ENCODE results near the gene PREB. TPM values are rescaled to one million over a fixed set of nuclear protein-coding genes. Genes with fewer than 3 reads are reported as not detected.

The PREB gene
- total RNA-seq, 2 donors from 2014 or later: 47.5 to 51.4 TPM

Other genes starting within 250 kb of the PREB start
- 10 to 100 TPM; 20.6 to 33.4 TPM for gene MAPRE3, start 164.0 kb downstream of the PREB start, total RNA-seq
- 10 to 100 TPM; 21.0 to 41.0 TPM for gene TMEM214, start 101.7 kb downstream of the PREB start, total RNA-seq
- 1 to 10 TPM; 8.1 to 9.3 TPM for gene AGBL5, start 83.0 kb downstream of the PREB start, total RNA-seq
- 100 to 1,000 TPM; 379 to 465 TPM for gene OST4, start 63.0 kb downstream of the PREB start, total RNA-seq
- 10 to 100 TPM; 22.3 to 36.7 TPM for gene EMILIN1, start 56.0 kb downstream of the PREB start, total RNA-seq
- gene KHK, start 47.9 kb downstream of the PREB start, total RNA-seq: 1 to 10 TPM in 1 of 2 donors, under 1 TPM in 1; 0.82 to 1.7 TPM
- 1 to 10 TPM; 4.3 to 4.5 TPM for gene CGREF1, start 15.5 kb downstream of the PREB start, total RNA-seq
- gene ABHD1, start 10.8 kb downstream of the PREB start, total RNA-seq: 1 to 10 TPM in 1 of 2 donors, under 1 TPM in 1; 0.90 to 1.0 TPM
- not detected for gene PRR30, start 4.8 kb upstream of the PREB start, total RNA-seq
- not detected for gene TCF23, start 14.4 kb upstream of the PREB start, total RNA-seq
- gene ATRAID, start 77.4 kb upstream of the PREB start, total RNA-seq: 100 to 1,000 TPM; 193 TPM
- 10 to 100 TPM in 1 of 2 donors, 1 to 10 TPM in 1; 9.2 to 14.7 TPM for gene SLC5A6, start 77.6 kb upstream of the PREB start, total RNA-seq
- gene CAD, start 82.7 kb upstream of the PREB start, total RNA-seq: 10 to 100 TPM in 1 of 2 donors, 1 to 10 TPM in 1; 4.8 to 13.2 TPM
- gene SLC30A3, start 128.4 kb upstream of the PREB start, total RNA-seq: 1 to 10 TPM; 5.7 to 9.4 TPM
- under 1 TPM; 0.59 to 0.94 TPM for gene DNAJC5G, start 140.8 kb upstream of the PREB start, total RNA-seq
- 100 to 1,000 TPM in 1 of 2 donors, 10 to 100 TPM in 1; 97.2 to 136 TPM for gene TRIM54, start 147.8 kb upstream of the PREB start, total RNA-seq
- 1 to 10 TPM in 1 of 2 donors, under 1 TPM in 1; 0.74 to 2.6 TPM for gene UCN, start 173.8 kb upstream of the PREB start, total RNA-seq
- 10 to 100 TPM; 73.9 to 74.3 TPM for gene MPV17, start 188.5 kb upstream of the PREB start, total RNA-seq
- gene GTF3C2, start 222.1 kb upstream of the PREB start, total RNA-seq: 10 to 100 TPM; 19.1 to 19.7 TPM
- gene EIF2B4, start 235.7 kb upstream of the PREB start, total RNA-seq: 10 to 100 TPM; 27.1 to 36.3 TPM
- 10 to 100 TPM; 66.0 to 69.3 TPM for gene SNX17, start 236.0 kb upstream of the PREB start, total RNA-seq
- 1 to 10 TPM; 4.7 to 6.2 TPM for gene ZNF513, start 246.1 kb upstream of the PREB start, total RNA-seq